ENCODE results near the gene CREBBP. TPM values are rescaled to one million over a fixed set of nuclear protein-coding genes. Genes with fewer than 3 reads are reported as not detected.

CREBBP gene
- total and polyA plus RNA-seq, 2 donors (not counting 3 experiments of a cell fraction or from before 2014, with no cell fraction given), result 13.8 to 72.7 TPM

DNA sequence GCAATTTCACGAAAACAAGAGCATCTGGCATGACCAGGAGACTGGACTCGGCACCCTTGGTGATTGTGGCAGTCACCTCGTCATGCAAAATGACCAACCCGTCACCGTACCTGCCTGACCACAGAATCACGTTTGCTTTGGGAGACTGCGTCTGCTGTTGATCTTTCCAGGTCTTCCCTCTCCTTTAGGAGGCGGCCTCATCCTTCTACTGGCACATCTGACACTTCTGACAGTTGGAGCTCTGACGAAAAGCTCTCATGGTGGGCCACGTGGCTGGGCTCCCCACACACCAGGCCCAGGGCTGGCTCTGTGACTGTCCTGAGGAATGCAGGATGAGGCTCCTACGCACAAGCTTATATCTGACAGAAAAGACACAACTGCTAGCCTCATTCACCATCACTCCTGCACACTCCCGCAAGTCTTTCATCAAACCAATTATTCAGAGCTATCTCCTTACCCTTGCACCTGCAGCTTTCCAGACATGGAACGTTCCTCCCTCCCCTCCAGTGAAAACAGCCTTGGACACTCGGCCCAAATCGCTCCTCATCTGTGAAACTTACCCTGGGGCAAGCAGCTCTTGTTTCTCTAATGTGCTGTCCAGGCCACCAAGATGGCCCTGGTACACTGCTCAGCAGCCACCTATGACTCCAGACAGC is 166.8 kb downstream of the CREBBP start:
- intact Hi-C loops (cut with micrococcal nuclease) (no loop called here), dilution Hi-C loops (cut with MboI; ENCODE audit: extremely low pct_ligation_motif_present, low sequenced_read_pairs) (no loop called here)
- ChIA-PET CTCF (interaction anchor here (1.4 to 2.2 kb wide), 2 partner anchors 12 to 24 kb away, joined by 3 to 9 read pairs; no protein-coding TSS in a partner anchor), POLR2A (interaction anchor here (1.3 kb wide), 1 partner anchor 14 kb away, joined by 3 read pairs; no protein-coding TSS in a partner anchor)
- Histone ChIP-seq H3K36me3 (ENCODE audit: control insufficient read depth in 2 of 2, extremely low read depth in 1 of 2, insufficient read depth in 2 of 2, low read length in 2 of 2) (peaks cover 0 to 6% of the 10 kb centered on the region in 2 experiments), H4K20me1 (replicated peaks; ENCODE audit: control insufficient read depth, extremely low read depth, insufficient read depth, low read length) (no peaks in the 10 kb centered on the region), H2AFZ (ENCODE audit: low read depth, low read length) (no peak overlapping the region), H3K4me2 (ENCODE audit: insufficient read depth, low read length) (no peak overlapping the region), H3K79me2 (ENCODE audit: control insufficient read depth, insufficient read depth, low read length) (peaks cover 70% of the 10 kb centered on the region), H3K9ac (replicated peaks; ENCODE audit: extremely low read depth, insufficient read depth, low read length) (no peak overlapping the region), H3K9me1 (replicated peaks; ENCODE audit: control insufficient read depth, extremely low read depth, insufficient read depth, low read length) (no peaks in the 10 kb centered on the region), H3K9me3 (replicated peaks; ENCODE audit: control insufficient read depth, insufficient read depth, low read length) (no peaks in the 10 kb centered on the region), H3K27me3 (ENCODE audit: control insufficient read depth in 2 of 2, insufficient read depth in 2 of 2, low read length in 2 of 2) (no peaks in the 10 kb centered on the region), H3K4me1 (ENCODE audit: control insufficient read depth, extremely low read depth, insufficient read depth, low read length) (peaks cover 14% of the 10 kb centered on the region), H3K4me3 (replicated peaks in 1 of 3; ENCODE audit: insufficient read depth in 1 of 3, low read depth in 1 of 3, low read length in 3 of 3) (no peak overlapping the region), H3K27ac (ENCODE audit: insufficient read depth, low read depth, low read length) (no peak overlapping the region)
- no peak for TF ChIP-seq POLR2AphosphoS5 (IDR thresholded peaks at IDR 0.05; ENCODE audit: insufficient read depth, low read depth, low read length)
- no peak for TF ChIP-seq MYC (IDR thresholded peaks at IDR 0.05; ENCODE audit: low read depth, low read length)
- no peak for TF ChIP-seq FOS (IDR thresholded peaks at IDR 0.05; ENCODE audit: borderline replicate concordance, insufficient read depth, low read length)
- TF ChIP-seq, protein P1, sequence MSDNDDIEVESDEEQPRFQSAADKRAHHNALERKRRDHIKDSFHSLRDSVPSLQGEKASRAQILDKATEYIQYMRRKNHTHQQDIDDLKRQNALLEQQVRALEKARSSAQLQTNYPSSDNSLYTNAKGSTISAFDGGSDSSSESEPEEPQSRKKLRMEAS (IDR thresholded peaks at IDR 0.05; ENCODE audit: insufficient read depth, insufficient read length), result no peak
- no peak for TF ChIP-seq JUN (IDR thresholded peaks at IDR 0.05; ENCODE audit: borderline replicate concordance, insufficient read depth, insufficient read length, low read depth)
- TF ChIP-seq, protein P2, sequence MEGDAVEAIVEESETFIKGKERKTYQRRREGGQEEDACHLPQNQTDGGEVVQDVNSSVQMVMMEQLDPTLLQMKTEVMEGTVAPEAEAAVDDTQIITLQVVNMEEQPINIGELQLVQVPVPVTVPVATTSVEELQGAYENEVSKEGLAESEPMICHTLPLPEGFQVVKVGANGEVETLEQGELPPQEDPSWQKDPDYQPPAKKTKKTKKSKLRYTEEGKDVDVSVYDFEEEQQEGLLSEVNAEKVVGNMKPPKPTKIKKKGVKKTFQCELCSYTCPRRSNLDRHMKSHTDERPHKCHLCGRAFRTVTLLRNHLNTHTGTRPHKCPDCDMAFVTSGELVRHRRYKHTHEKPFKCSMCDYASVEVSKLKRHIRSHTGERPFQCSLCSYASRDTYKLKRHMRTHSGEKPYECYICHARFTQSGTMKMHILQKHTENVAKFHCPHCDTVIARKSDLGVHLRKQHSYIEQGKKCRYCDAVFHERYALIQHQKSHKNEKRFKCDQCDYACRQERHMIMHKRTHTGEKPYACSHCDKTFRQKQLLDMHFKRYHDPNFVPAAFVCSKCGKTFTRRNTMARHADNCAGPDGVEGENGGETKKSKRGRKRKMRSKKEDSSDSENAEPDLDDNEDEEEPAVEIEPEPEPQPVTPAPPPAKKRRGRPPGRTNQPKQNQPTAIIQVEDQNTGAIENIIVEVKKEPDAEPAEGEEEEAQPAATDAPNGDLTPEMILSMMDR (IDR thresholded peaks at IDR 0.05; ENCODE audit: extremely low read depth in 1 of 2, insufficient read depth in 1 of 2, low read depth in 1 of 2, low read length in 2 of 2), result no peak
- TF ChIP-seq GATA2 (IDR thresholded peaks at IDR 0.05; ENCODE audit: insufficient read depth, insufficient read length, low read depth, low read length), result no peak
- TF ChIP-seq POLR2A (IDR thresholded peaks at IDR 0.05; ENCODE audit: low read depth, low read length), result no peak
- no peak for TF ChIP-seq EZH2 (IDR thresholded peaks at IDR 0.05; ENCODE audit: borderline replicate concordance, low read depth, low read length, severe bottlenecking)
- no TSS peak for BruUV-seq (replicated peaks)
- FAIRE-seq, result no peak
- no peak for DNase-seq (ENCODE audit: low read depth, low spot score)

Measured in endothelial cell of umbilical vein (primary cell).